T-cell (primary cell): ENCODE measurements around the gene BANK1. TPM values are rescaled to one million over a fixed set of nuclear protein-coding genes. Genes with fewer than 3 reads are reported as not detected.

Source experiments
- ATAC-seq, 4 experiments: fragments of 200-7000 bp in 3 of 4; fragments of 150-1000 bp in 1 of 4; cut with Tn5 transposase; replicated peaks in 1 of 4; 1 replicate in 3 of 4; 2 replicates in 1 of 4; pipeline ENCODE4 v1.10.0; 2021; ENCODE audit warnings: moderate library complexity in 3 of 4, mild to moderate bottlenecking in 2 of 4, moderate number of reproducible peaks in 1 of 4
- CTCF ChIA-PET, 2 donors: fragments of 300-600 bp; sonication (Branson Sonifier 250); formaldehyde crosslinking; loops; one replicate each; lab custom pipeline; 2022; ENCODE audit warnings: antibody characterized with exemption in 2 of 2; lab: Charles Lee
- POLR2A ChIA-PET, 2 donors: fragments of 300-600 bp; sonication (Branson Sonifier 250); formaldehyde crosslinking; loops; one replicate each; lab custom pipeline; 2022; ENCODE audit warnings: antibody characterized with exemption in 2 of 2; lab: Charles Lee
- DNase-seq, 35 experiments: peaks; one replicate each; pipeline versions ENCODE4 v3.0.0 to v3.0.0-alpha.2; 2013 to 2023
- H3K27ac ChIP-seq: one replicate; pipeline ENCODE4 v1.5.1; 2013; ENCODE audit warnings: low read length
- H3K27me3 ChIP-seq, 2 experiments: replicated peaks in 1 of 2; 1 replicate in 1 of 2; 2 replicates in 1 of 2; pipeline versions ENCODE4 v1.6.1 to v1.7.0; 2013; ENCODE audit warnings: low read length in 1 of 2, mixed read lengths in 1 of 2; ENCODE audit not compliant: control insufficient read depth in 2 of 2, insufficient read depth in 2 of 2; ENCODE audit errors: extremely low read depth in 1 of 2
- H3K36me3 ChIP-seq, 2 donors: 1 replicate in 1 of 2; 2 replicates in 1 of 2; pipeline versions ENCODE4 v1.6.1 to v1.7.0; 2013; ENCODE audit warnings: low read length in 1 of 2; ENCODE audit not compliant: control insufficient read depth in 2 of 2, insufficient read depth in 1 of 2; ENCODE audit errors: extremely low read depth in 1 of 2
- H3K4me1 ChIP-seq, 2 experiments: 1 replicate in 1 of 2; 2 replicates in 1 of 2; pipeline versions ENCODE4 v1.6.1 to v1.7.0; 2013; ENCODE audit warnings: low read length in 2 of 2, mixed read lengths in 1 of 2; ENCODE audit not compliant: insufficient read depth in 2 of 2, control insufficient read depth in 1 of 2; ENCODE audit errors: extremely low read depth in 1 of 2
- H3K4me3 ChIP-seq, 2 donors: 1 replicate in 1 of 2; 2 replicates in 1 of 2; pipeline versions ENCODE4 v1.5.1 to v1.7.0; 2013; ENCODE audit warnings: mild to moderate bottlenecking in 2 of 2, low read length in 1 of 2, moderate library complexity in 1 of 2; ENCODE audit not compliant: control insufficient read depth in 1 of 2; ENCODE audit errors: extremely low read depth in 1 of 2
- H3K9me3 ChIP-seq: 2 replicates; pipeline ENCODE4 v1.7.0; 2013
- H3K27ac Mint-ChIP-seq, 2 donors: one replicate each; pipeline ENCODE4 v1.8.0; 2020 to 2021; ENCODE audit warnings: mild to moderate bottlenecking in 2 of 2, mixed read lengths in 2 of 2
- H3K27me3 Mint-ChIP-seq, 2 donors: one replicate each; pipeline ENCODE4 v1.8.0; 2021 to 2022; ENCODE audit warnings: mixed read lengths in 2 of 2
- H3K36me3 Mint-ChIP-seq: one replicate; pipeline ENCODE4 v1.8.0; 2021; ENCODE audit warnings: mixed read lengths
- H3K4me1 Mint-ChIP-seq, 3 donors: one replicate each; pipeline ENCODE4 v1.8.0; 2020 to 2022; ENCODE audit warnings: mixed read lengths in 3 of 3, mild to moderate bottlenecking in 1 of 3
- H3K4me3 Mint-ChIP-seq, 3 donors: one replicate each; pipeline ENCODE4 v1.8.0; 2020 to 2022; ENCODE audit warnings: mild to moderate bottlenecking in 3 of 3, mixed read lengths in 3 of 3, moderate library complexity in 3 of 3
- H3K9me3 Mint-ChIP-seq, 3 donors: one replicate each; pipeline ENCODE4 v1.8.0; 2020 to 2022; ENCODE audit warnings: mixed read lengths in 3 of 3
- WGBS: methylation state at CpG from one replicate; pipeline ENCODE4 v1.1.5; 2013; ENCODE audit warnings: missing lambda C conversion rate; ENCODE audit not compliant: insufficient coverage; 5-methylcytosine and 5-hydroxymethylcytosine counted together
- total RNA-seq, 35 experiments: library from RNA in 6 of 35; stranded (reverse) in 6 of 35; fragments of 120-200 nt in 1 of 35; gene quantifications; one replicate each; pipeline versions ENCODE4 v1.2.1 to v1.2.4 and lab custom pipeline; 2013 to 2026

Gene BANK1
- total RNA-seq, 5 donors from 2014 or later (not counting 1 experiment from before 2014, with no cell fraction given) = 2.5 to 10.9 (median 3.5) TPM

GRCh38 chr4:101958547-101958946 lies 168.0 kb downstream of the BANK1 start:
- ATAC-seq (no peak), DNase-seq (no peak)
- H3K9me3 Mint-ChIP-seq = no peaks in the 10 kb centered on the region
- no peak overlapping the region for H3K27ac Mint-ChIP-seq
- Histone ChIP-seq H3K36me3 (no peaks in the 10 kb centered on the region), H3K4me1 (no peaks in the 10 kb centered on the region), H3K4me3 (no peak overlapping the region), H3K27me3 (no peaks in the 10 kb centered on the region), H3K27ac (no peak overlapping the region), H3K9me3 (no peaks in the 10 kb centered on the region)
- CTCF ChIA-PET = interaction anchor here in 1 of 2 donors (0.6 kb wide), 1 partner anchor 361 kb away, joined by 7 read pairs; no protein-coding TSS in a partner anchor
- no peak overlapping the region for H3K4me3 Mint-ChIP-seq
- no CpG with 5 or more reads among the region's 3 CpGs for WGBS
- no peaks in the 10 kb centered on the region for H3K4me1 Mint-ChIP-seq
- H3K27me3 Mint-ChIP-seq = no peaks in the 10 kb centered on the region
- H3K36me3 Mint-ChIP-seq = no peaks in the 10 kb centered on the region
- POLR2A ChIA-PET = no interaction called here

- 100% methylated on average over 1 of the region's 4 CpGs for WGBS
- POLR2A ChIA-PET = no interaction called here
- Histone ChIP-seq H3K27me3 (no peaks in the 10 kb centered on the region), H3K4me1 (no peaks in the 10 kb centered on the region), H3K36me3 (no peaks in the 10 kb centered on the region), H3K4me3 (no peak overlapping the region), H3K9me3 (no peaks in the 10 kb centered on the region), H3K27ac (no peak overlapping the region)
- no peaks in the 10 kb centered on the region for H3K4me1 Mint-ChIP-seq
- H3K4me3 Mint-ChIP-seq = no peak overlapping the region
- H3K9me3 Mint-ChIP-seq = no peaks in the 10 kb centered on the region
- CTCF ChIA-PET = no interaction called here
- no peaks in the 10 kb centered on the region for H3K27me3 Mint-ChIP-seq
- H3K27ac Mint-ChIP-seq = no peak overlapping the region
- ATAC-seq (no peak), DNase-seq (no peak)
- no peaks in the 10 kb centered on the region for H3K36me3 Mint-ChIP-seq
Observed at GRCh38 chr4:101960431-101960830, 169.9 kb downstream of the BANK1 start.

- DNase-seq (no peak), ATAC-seq (no peak)
- WGBS = no CpG with 5 or more reads among the region's 1 CpG
- Histone ChIP-seq H3K4me1 (no peaks in the 10 kb centered on the region), H3K36me3 (no peaks in the 10 kb centered on the region), H3K9me3 (no peaks in the 10 kb centered on the region), H3K27ac (no peak overlapping the region), H3K4me3 (no peak overlapping the region), H3K27me3 (no peaks in the 10 kb centered on the region)
- Mint-ChIP-seq H3K4me1 (no peaks in the 10 kb centered on the region), H3K9me3 (no peaks in the 10 kb centered on the region), H3K27me3 (no peaks in the 10 kb centered on the region), H3K4me3 (no peak overlapping the region), H3K36me3 (no peaks in the 10 kb centered on the region), H3K27ac (no peak overlapping the region)
- ChIA-PET CTCF (no interaction called here), POLR2A (interaction anchor here in 1 of 2 donors (0.6 kb wide), 1 partner anchor 825 kb away, joined by 5 read pairs; no protein-coding TSS in a partner anchor)
Observed at GRCh38 chr4:101961144-101961543, 170.6 kb downstream of the BANK1 start.

GRCh38 chr4:101967697-101968346 lies 177.3 kb downstream of the BANK1 start:
- H3K27ac Mint-ChIP-seq = no peak overlapping the region
- no peaks in the 10 kb centered on the region for H3K36me3 ChIP-seq
- no peaks in the 10 kb centered on the region for H3K9me3 ChIP-seq
- no peak for ATAC-seq
- no peak overlapping the region for H3K27ac ChIP-seq
- ChIA-PET POLR2A (no interaction called here), CTCF (no interaction called here)
- H3K9me3 Mint-ChIP-seq = no peaks in the 10 kb centered on the region
- H3K4me1 Mint-ChIP-seq = peaks cover 0 to 3% (median 0%) of the 10 kb centered on the region in 3 donors
- H3K36me3 Mint-ChIP-seq = no peaks in the 10 kb centered on the region
- no peak overlapping the region for H3K4me3 ChIP-seq
- WGBS = no CpG with 5 or more reads among the region's 2 CpGs
- no peaks in the 10 kb centered on the region for H3K27me3 ChIP-seq
- H3K4me1 ChIP-seq = no peaks in the 10 kb centered on the region
- H3K4me3 Mint-ChIP-seq = no peak overlapping the region
- no peak for DNase-seq
- H3K27me3 Mint-ChIP-seq = peaks cover 0 to 10% of the 10 kb centered on the region in 2 donors

GRCh38 chr4:101968364-101968763 lies 177.8 kb downstream of the BANK1 start:
- Histone ChIP-seq H3K36me3 (no peaks in the 10 kb centered on the region), H3K27me3 (no peaks in the 10 kb centered on the region), H3K9me3 (no peaks in the 10 kb centered on the region), H3K4me1 (no peaks in the 10 kb centered on the region), H3K4me3 (no peak overlapping the region), H3K27ac (no peak overlapping the region)
- 100% methylated on average over 1 of the region's 2 CpGs for WGBS
- Mint-ChIP-seq H3K4me3 (no peak overlapping the region), H3K9me3 (no peaks in the 10 kb centered on the region), H3K4me1 (peaks cover 0 to 3% (median 0%) of the 10 kb centered on the region in 3 donors), H3K27ac (no peak overlapping the region), H3K27me3 (peaks cover 0 to 10% of the 10 kb centered on the region in 2 donors), H3K36me3 (no peaks in the 10 kb centered on the region)
- ATAC-seq (no peak), DNase-seq (no peak)
- ChIA-PET CTCF (no interaction called here), POLR2A (no interaction called here)

- POLR2A ChIA-PET = interaction anchor here in 1 of 2 donors (0.6 kb wide), 1 partner anchor 1030 kb away, joined by 3 read pairs; no protein-coding TSS in a partner anchor
- DNase-seq = no peak
- Histone ChIP-seq H3K27ac (no peak overlapping the region), H3K4me1 (no peaks in the 10 kb centered on the region), H3K36me3 (no peaks in the 10 kb centered on the region), H3K9me3 (no peaks in the 10 kb centered on the region), H3K4me3 (no peak overlapping the region), H3K27me3 (no peaks in the 10 kb centered on the region)
- Mint-ChIP-seq H3K4me3 (no peak overlapping the region), H3K9me3 (no peaks in the 10 kb centered on the region), H3K27ac (no peak overlapping the region), H3K36me3 (no peaks in the 10 kb centered on the region), H3K27me3 (peaks cover 2 to 10% of the 10 kb centered on the region in 2 donors), H3K4me1 (peaks cover 0 to 3% (median 0%) of the 10 kb centered on the region in 3 donors)
- CTCF ChIA-PET = no interaction called here
- 82% methylated on average over 2 of the region's 6 CpGs for WGBS
- ATAC-seq = no peak
Observed at GRCh38 chr4:101969965-101970364, 179.4 kb downstream of the BANK1 start.
